ENCODE results near the gene FGD3. TPM values are rescaled to one million over a fixed set of nuclear protein-coding genes. Genes with fewer than 3 reads are reported as not detected.

Gene FGD3
- total RNA-seq, 1 experiment from 2014 or later, result 1.8 TPM

DNA sequence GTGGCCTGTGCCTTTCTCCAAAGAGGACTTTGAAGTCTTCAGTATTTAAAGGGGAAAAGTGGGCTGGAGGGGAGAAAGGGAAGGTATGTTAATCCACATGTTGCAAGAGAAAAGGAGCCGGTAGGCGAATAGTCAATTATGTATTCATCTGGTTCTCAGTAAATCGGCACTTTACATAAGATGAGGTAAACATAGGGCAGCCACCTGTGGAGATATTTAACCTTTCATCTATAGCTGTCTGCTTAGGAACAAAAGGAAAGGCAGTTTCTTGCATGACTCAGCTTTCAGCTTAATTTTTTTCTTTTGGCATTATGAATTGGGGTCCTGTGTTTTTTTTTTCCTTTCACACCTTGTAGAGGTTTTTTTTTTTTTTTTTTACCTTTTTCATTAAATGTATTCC, 42.2 kb downstream of the FGD3 start:
- Histone ChIP-seq H3K14ac (ENCODE audit: insufficient read depth, low read length) (no peak overlapping the region), H2BK15ac (ENCODE audit: low read depth, low read length) (no peak overlapping the region), H3K9ac (ENCODE audit: extremely low read depth, insufficient read length, low read length) (no peak overlapping the region), H3T11ph (ENCODE audit: low read length) (no peak overlapping the region), H3K4me1 (ENCODE audit: insufficient read depth, low read length) (peaks cover 6% of the 10 kb centered on the region; the same call in 1 of the 2 replicates), H4K5ac (ENCODE audit: insufficient read length, low read depth, low read length) (no peak overlapping the region), H2BK12ac (ENCODE audit: insufficient read length, low read depth, low read length) (no peak overlapping the region), H2BK5ac (ENCODE audit: insufficient read length, low read length) (no peak overlapping the region), H4K91ac (ENCODE audit: insufficient read length, low read depth, low read length) (no peak overlapping the region), H3K23me2 (ENCODE audit: insufficient read length, low read depth, low read length, poor library complexity, severe bottlenecking) (no peaks in the 10 kb centered on the region), H3K79me1 (ENCODE audit: insufficient read depth, low read depth, low read length, poor library complexity, severe bottlenecking) (no peaks in the 10 kb centered on the region), H2AFZ (ENCODE audit: low read length) (no peak overlapping the region), H3K4me2 (ENCODE audit: insufficient read depth, insufficient read length, low read length) (no peak overlapping the region), H2BK120ac (ENCODE audit: low read depth, low read length, poor library complexity, severe bottlenecking) (no peak overlapping the region), H3K56ac (ENCODE audit: insufficient read length, low read depth, low read length) (no peak overlapping the region), H2AK5ac (ENCODE audit: insufficient read length, low read length) (no peak overlapping the region), H3K23ac (ENCODE audit: insufficient read length, low read depth, low read length) (no peak overlapping the region), H3K27ac (ENCODE audit: insufficient read length, low read depth, low read length) (peak overlapping the region; percentile 88), H3K4ac (ENCODE audit: low read depth, low read length) (no peak overlapping the region), H3K79me2 (ENCODE audit: insufficient read depth, low read length) (no peaks in the 10 kb centered on the region), H4K8ac (replicated peaks; ENCODE audit: insufficient read length, low read depth, low read length) (no peak overlapping the region), H3K9me3 (ENCODE audit: control insufficient read depth, low read depth, low read length) (peaks cover 15% of the 10 kb centered on the region), H3K18ac (ENCODE audit: insufficient read length, low read depth, low read length) (no peak overlapping the region), H3K27me3 (ENCODE audit: insufficient read depth, low read length) (no peaks in the 10 kb centered on the region), H4K20me1 (ENCODE audit: control insufficient read depth, insufficient read depth, insufficient read length) (no peaks in the 10 kb centered on the region), H2BK20ac (ENCODE audit: low read depth, low read length, poor library complexity, severe bottlenecking) (no peak overlapping the region)
- Mint-ChIP-seq H3K9me3 (peaks cover 64 to 76% of the 10 kb centered on the region in 2 experiments), H3K27ac (peak overlapping the region; percentile 90 to 98 (median 97)), H3K27me3 (ENCODE audit: low read depth) (no peaks in the 10 kb centered on the region; the same call in 1 of the 2 replicates), H3K36me3 (ENCODE audit: insufficient read depth in 1 of 3, low read depth in 3 of 3) (peaks cover 31 to 70% (median 40%) of the 10 kb centered on the region in 3 experiments), H3K4me1 (peaks cover 54 to 57% of the 10 kb centered on the region in 2 experiments), H3K4me3 (no peak overlapping the region)
- TF ChIP-seq, protein P1, sequence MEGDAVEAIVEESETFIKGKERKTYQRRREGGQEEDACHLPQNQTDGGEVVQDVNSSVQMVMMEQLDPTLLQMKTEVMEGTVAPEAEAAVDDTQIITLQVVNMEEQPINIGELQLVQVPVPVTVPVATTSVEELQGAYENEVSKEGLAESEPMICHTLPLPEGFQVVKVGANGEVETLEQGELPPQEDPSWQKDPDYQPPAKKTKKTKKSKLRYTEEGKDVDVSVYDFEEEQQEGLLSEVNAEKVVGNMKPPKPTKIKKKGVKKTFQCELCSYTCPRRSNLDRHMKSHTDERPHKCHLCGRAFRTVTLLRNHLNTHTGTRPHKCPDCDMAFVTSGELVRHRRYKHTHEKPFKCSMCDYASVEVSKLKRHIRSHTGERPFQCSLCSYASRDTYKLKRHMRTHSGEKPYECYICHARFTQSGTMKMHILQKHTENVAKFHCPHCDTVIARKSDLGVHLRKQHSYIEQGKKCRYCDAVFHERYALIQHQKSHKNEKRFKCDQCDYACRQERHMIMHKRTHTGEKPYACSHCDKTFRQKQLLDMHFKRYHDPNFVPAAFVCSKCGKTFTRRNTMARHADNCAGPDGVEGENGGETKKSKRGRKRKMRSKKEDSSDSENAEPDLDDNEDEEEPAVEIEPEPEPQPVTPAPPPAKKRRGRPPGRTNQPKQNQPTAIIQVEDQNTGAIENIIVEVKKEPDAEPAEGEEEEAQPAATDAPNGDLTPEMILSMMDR (conservative IDR thresholded peaks at IDR 0.05), result no peak
- DNase-seq, result peak; percentile 52
- no CpG with 5 or more reads among the region's 3 CpGs for WGBS (ENCODE audit: extremely low coverage, insufficient read length, low lambda C conversion rate)
